Heart right ventricle (tissue), 16 donors: ENCODE results near the gene PKP2. TPM values are rescaled to one million over a fixed set of nuclear protein-coding genes. Genes with fewer than 3 reads are reported as not detected.

ENCODE experiments used
- ATAC-seq, 8 donors: fragments of 200-7000 bp; cut with Tn5 transposase; one replicate each; pipeline ENCODE4 v1.9.1; 2020; ENCODE audit warnings: mild to moderate bottlenecking in 8 of 8, moderate library complexity in 8 of 8, moderate number of reproducible peaks in 1 of 8
- DNase-seq, 2 donors: peaks; one replicate each; pipeline ENCODE4 v3.0.0-alpha.2; 2020
- H3K27ac ChIP-seq, 10 donors: fragments of 200-600 bp; sonication (generic) in 2 of 10; one replicate each; pipeline versions ENCODE4 v1.5.0 to v1.8.0; 2020 to 2022; ENCODE audit warnings: mild to moderate bottlenecking in 3 of 10
- H3K27me3 ChIP-seq, 7 donors: fragments of 200-600 bp; one replicate each; pipeline ENCODE4 v1.8.0; 2021 to 2022; ENCODE audit warnings: mild to moderate bottlenecking in 2 of 7
- H3K36me3 ChIP-seq, 9 donors: fragments of 200-600 bp; sonication (generic) in 1 of 9; one replicate each; pipeline versions ENCODE4 v1.5.0 to v1.8.0; 2020 to 2022; ENCODE audit warnings: mild to moderate bottlenecking in 2 of 9
- H3K4me1 ChIP-seq, 9 donors: fragments of 200-600 bp; sonication (generic) in 1 of 9; one replicate each; pipeline versions ENCODE4 v1.5.0 to v1.8.0; 2020 to 2022; ENCODE audit warnings: mild to moderate bottlenecking in 4 of 9
- H3K4me3 ChIP-seq, 10 donors: fragments of 200-600 bp; sonication (generic) in 2 of 10; one replicate each; pipeline versions ENCODE4 v1.5.0 to v1.8.0; 2020 to 2022; ENCODE audit warnings: mild to moderate bottlenecking in 7 of 10, moderate library complexity in 2 of 10
- H3K9me3 ChIP-seq, 11 donors: fragments of 200-600 bp in 10 of 11; sonication (generic) in 2 of 11; one replicate each; pipeline versions ENCODE4 v1.5.0 to v1.8.0; 2013 to 2022; ENCODE audit warnings: mild to moderate bottlenecking in 2 of 11, control low read depth in 1 of 11, moderate library complexity in 1 of 11
- WGBS, 2 donors: extraction: QIAGEN DNeasy Blood & Tissue Kit; methylation state at CpG; one replicate each; pipeline ENCODE4 v1.1.7; 2013; ENCODE audit warnings: inconsistent platforms in 1 of 2; 5-methylcytosine and 5-hydroxymethylcytosine counted together
- intact Hi-C, 10 donors: fragments of 100-400 bp; cut with DNase I; formaldehyde crosslinking; loops; one replicate each; pipeline versions ENCODE4 v1.11.1 to v1.14.2; 2022
- polyA plus RNA-seq, 2 donors: library from polyadenylated mRNA; stranded (reverse); fragments of 200-250 nt; gene quantifications; one replicate each; pipeline ENCODE4 v1.2.3, GENCODE V29; 2013
- total RNA-seq, 10 donors: library from RNA; stranded (reverse); fragmentation: NEBNext Ultra II Directional in 3 of 10; extraction: Animal tissue kit (Norgen Biotek cat#: 25700) in 3 of 10; gene quantifications; one replicate each; pipeline versions ENCODE4 v1.2.1 to v1.2.4, GENCODE V29; 2021 to 2023
- TF ChIP-seq, protein P1 (sequence below), 9 donors: fragments of 200-600 bp; sonication (generic) in 2 of 9; IDR thresholded peaks; one replicate each; pipeline versions ENCODE4 v1.5.0 to v1.8.0; 2021 to 2022; ENCODE audit warnings: antibody characterized with exemption in 9 of 9, mild to moderate bottlenecking in 5 of 9, moderate library complexity in 1 of 9
- donor health status: Arrhythmogenic right ventricular cardiomyopathy.
- donor health status: ischemic (EF 13 %, LVEDD 7.1; RV severe dilation, severe dysfunction).
- donor health status: healthy with polysubstance abuse.
- donor health status: DM: no; HTN: yes; CAD: no.
- donor health status: DM: no; HTN: no; CAD: no.
- donor health status: ischemic (EF 25% LVEDD 6.9; RV normal size, moderate dysfunction).
- donor health status: ischemic (EF 25% LVEDD 5.7; RV mildly dilated, moderate dysfunction).
- donor health status: healthy.
- donor health status: DM: yes; HTN: yes; CAD: no.
- donor health status: Ischemic cardiomyopathy.
- donor health status: ischemic (EF 35%, LVEDD 5.7; RV mildly dilated, moderate dysfunction).
- donor health status: nonischemic (EF 11% LVEDD 7.7; RV severe dilation, severe dysfunction).
- donor health status: DM: yes; HTN: yes; CAD: no.
- donor health status: PGD.
- donor health status: ischemic (EF 29% LVEDD 5.4; RV normal size, mild dysfunction).
- donor health status: nonischemic (EF 23%, LVEDD 6.1; RV moderate dilation, normal function).

PKP2 gene
- total and polyA plus RNA-seq, 12 donors, result 92.3 to 639 (median 410) TPM

DNA sequence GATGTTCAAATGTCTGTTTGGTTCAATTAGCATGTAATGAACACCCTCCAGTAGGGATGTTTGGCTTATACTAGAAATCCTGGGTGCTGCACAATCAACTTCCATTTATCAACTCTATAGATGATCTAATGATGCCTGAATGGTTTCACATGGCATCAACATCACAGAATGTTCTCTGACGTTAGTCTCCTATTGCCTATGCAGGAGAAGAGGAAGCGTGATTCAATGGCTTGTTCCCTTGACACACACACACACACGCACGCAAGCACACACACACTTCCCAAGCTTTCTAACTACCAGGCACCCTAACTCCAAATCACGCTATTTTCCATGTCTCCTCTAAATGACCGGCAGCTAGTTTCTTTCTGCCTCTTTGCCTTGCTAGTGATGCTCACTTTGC lies 49.3 kb downstream of the PKP2 start:
- intact Hi-C loops, result no loop called here
- H3K27ac ChIP-seq, result peak overlapping the region in 5 of 10 donors; percentile 15 to 76 (median 60)
- no peaks in the 10 kb centered on the region for H3K27me3 ChIP-seq
- ATAC-seq, result peak in 2 of 8 donors; percentile 25 to 50
- WGBS, 2 donors, result 70 to 81% methylated on average over 6 of the region's 6 CpGs
- no peaks in the 10 kb centered on the region for H3K9me3 ChIP-seq
- peaks cover 0 to 37% (median 10%) of the 10 kb centered on the region in 9 donors for H3K4me1 ChIP-seq
- H3K4me3 ChIP-seq, result no peak overlapping the region
- DNase-seq, result no peak
- H3K36me3 ChIP-seq, result peaks cover 0 to 30% (median 7%) of the 10 kb centered on the region in 9 donors
- TF ChIP-seq, protein P1, sequence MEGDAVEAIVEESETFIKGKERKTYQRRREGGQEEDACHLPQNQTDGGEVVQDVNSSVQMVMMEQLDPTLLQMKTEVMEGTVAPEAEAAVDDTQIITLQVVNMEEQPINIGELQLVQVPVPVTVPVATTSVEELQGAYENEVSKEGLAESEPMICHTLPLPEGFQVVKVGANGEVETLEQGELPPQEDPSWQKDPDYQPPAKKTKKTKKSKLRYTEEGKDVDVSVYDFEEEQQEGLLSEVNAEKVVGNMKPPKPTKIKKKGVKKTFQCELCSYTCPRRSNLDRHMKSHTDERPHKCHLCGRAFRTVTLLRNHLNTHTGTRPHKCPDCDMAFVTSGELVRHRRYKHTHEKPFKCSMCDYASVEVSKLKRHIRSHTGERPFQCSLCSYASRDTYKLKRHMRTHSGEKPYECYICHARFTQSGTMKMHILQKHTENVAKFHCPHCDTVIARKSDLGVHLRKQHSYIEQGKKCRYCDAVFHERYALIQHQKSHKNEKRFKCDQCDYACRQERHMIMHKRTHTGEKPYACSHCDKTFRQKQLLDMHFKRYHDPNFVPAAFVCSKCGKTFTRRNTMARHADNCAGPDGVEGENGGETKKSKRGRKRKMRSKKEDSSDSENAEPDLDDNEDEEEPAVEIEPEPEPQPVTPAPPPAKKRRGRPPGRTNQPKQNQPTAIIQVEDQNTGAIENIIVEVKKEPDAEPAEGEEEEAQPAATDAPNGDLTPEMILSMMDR (IDR thresholded peaks at IDR 0.05), result no peak

DNA sequence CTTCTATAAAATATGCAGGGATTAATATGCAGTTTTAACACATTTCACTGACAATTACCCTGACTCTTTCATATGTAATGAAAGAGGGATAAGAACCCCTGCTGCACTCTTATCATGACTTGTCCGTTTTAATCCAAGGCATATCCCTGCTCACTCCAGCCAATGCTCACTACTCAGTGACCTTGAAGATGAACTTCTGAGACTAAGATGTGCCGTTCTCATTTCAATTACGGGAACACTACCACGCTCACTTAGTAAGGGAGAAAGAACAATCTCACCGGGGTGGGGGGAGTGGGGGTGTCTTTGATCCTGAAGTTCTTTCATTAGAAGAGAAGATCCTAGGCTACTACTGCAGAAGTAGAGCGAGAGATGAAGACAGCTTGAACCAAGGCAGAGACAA lies 50.5 kb downstream of the PKP2 start:
- Histone ChIP-seq H3K9me3 (no peaks in the 10 kb centered on the region), H3K27me3 (no peaks in the 10 kb centered on the region), H3K27ac (peak overlapping the region in 7 of 10 donors; percentile 51 to 76 (median 65)), H3K4me3 (no peak overlapping the region), H3K4me1 (peaks cover 0 to 42% (median 11%) of the 10 kb centered on the region in 9 donors), H3K36me3 (peaks cover 0 to 30% (median 7%) of the 10 kb centered on the region in 9 donors)
- TF ChIP-seq, protein P1 (IDR thresholded peaks at IDR 0.05), result no peak
- no peak for DNase-seq
- intact Hi-C loops, result no loop called here
- 47 to 57% methylated on average over 6 of the region's 6 CpGs for WGBS, 2 donors
- ATAC-seq, result peak in 5 of 8 donors; percentile 35 to 76 (median 56)

DNA sequence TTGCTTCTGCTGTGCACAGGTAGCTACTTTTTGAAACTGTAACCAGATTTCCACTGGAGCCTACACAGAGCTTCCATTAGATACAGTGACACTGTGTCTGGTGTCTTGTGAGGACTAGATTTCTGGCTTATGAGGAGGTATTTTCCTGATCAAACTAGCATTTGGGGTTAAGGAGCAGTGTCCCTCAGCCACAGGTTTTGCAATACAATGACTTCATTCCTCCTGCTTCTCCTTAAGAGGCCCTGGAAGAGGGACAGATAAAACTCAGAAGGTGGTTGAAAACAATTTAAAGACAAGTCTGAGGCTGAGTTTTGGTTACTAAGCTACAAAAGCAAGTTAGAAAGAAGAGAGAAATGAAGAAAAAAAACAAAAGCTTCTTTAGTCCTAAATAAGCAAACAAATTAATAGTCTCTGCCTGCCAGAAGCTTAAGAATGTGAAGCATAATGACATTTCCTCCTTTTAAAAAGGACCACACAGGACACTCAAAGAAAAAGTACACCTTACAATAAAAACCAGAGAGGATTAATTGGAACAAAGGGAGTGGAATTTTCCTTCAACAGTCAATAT lies 53.0 kb downstream of the PKP2 start:
- peak overlapping the region in 5 of 10 donors; percentile 6 to 70 (median 47) for H3K27ac ChIP-seq
- ATAC-seq (no peak), DNase-seq (no peak)
- no peaks in the 10 kb centered on the region for H3K9me3 ChIP-seq
- peaks cover 0 to 57% (median 11%) of the 10 kb centered on the region in 9 donors for H3K4me1 ChIP-seq
- TF ChIP-seq, protein P1 (IDR thresholded peaks at IDR 0.05), result no peak
- H3K4me3 ChIP-seq, result no peak overlapping the region
- H3K27me3 ChIP-seq, result no peaks in the 10 kb centered on the region
- intact Hi-C loops, result no loop called here
- peaks cover 0 to 16% (median 3%) of the 10 kb centered on the region in 9 donors for H3K36me3 ChIP-seq

DNA sequence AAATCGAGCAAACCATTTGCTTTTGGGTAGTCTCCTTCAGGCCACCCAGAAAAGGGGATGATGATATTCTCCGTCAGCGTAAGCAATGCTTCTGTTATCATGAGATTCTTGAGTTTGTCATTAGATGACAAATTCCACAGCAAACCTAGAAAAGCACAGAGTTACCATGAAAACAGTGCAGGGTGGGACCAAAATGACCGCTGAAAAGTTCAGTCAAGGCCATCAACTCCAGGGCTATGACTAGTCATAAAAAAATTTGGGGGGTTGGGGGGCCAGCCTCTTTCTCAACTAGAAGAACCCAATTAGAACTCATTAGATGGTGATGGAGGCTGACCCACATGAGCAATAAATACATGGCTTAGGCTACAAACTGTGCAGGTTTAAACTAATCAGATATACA lies 55.5 kb downstream of the PKP2 start:
- peaks cover 0 to 4% (median 0%) of the 10 kb centered on the region in 11 donors for H3K9me3 ChIP-seq
- intact Hi-C loops, result no loop called here
- H3K36me3 ChIP-seq, result peaks cover 0 to 16% (median 3%) of the 10 kb centered on the region in 9 donors
- peaks cover 0 to 56% (median 8%) of the 10 kb centered on the region in 9 donors for H3K4me1 ChIP-seq
- TF ChIP-seq, protein P1 (IDR thresholded peaks at IDR 0.05), result no peak
- peak overlapping the region in 5 of 10 donors; percentile 5 to 60 (median 41) for H3K27ac ChIP-seq
- 70 to 71% methylated on average over 4 of the region's 4 CpGs for WGBS, 2 donors
- ATAC-seq, result no peak
- DNase-seq, result no peak
- no peaks in the 10 kb centered on the region for H3K27me3 ChIP-seq
- no peak overlapping the region for H3K4me3 ChIP-seq
